Measurements from ENCODE around the gene GGT5.
"Not testable (repeated sequence)": the region's sequence is repeated elsewhere in the genome, so short reads cannot be mapped to it uniquely, and the experiment has no call there.

GGT5 gene

DNA sequence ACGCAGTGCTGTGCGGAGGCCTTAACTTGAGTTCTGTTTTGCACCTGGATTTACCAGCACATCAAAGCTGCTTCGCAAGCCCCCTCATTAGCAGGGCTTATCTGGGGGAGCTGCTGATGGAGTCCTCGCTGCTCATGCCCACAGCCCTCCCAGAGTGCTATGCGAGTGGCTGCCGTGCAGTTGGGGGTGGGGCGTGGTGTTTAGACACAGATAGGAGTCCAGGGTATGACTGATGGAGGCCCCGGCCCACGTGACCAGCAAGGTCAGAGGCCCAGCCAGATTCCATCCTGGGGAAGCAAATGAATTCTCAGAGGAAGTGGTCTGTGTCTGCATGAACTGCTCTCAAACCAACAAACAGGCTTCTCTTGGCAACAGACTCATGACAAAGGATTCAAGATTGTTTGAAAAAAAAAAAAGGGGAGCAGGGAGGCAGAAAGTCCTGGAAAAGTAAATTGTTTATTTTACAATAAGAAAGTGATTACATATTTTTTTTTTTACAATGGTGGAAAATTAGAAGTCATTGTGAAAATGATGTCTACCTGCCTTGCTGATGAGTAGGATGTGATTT lies 19.5 kb upstream of the GGT5 start:
- DNase-seq = not testable (repeated sequence)

GRCh38 chr22:24263479-24263878 lies 18.6 kb upstream of the GGT5 start:
- not testable (repeated sequence) for DNase-seq

- DNase-seq = not testable (repeated sequence)
These were observed 17.4 kb upstream of the GGT5 start for GRCh38 chr22:24262185-24262749.

DNA sequence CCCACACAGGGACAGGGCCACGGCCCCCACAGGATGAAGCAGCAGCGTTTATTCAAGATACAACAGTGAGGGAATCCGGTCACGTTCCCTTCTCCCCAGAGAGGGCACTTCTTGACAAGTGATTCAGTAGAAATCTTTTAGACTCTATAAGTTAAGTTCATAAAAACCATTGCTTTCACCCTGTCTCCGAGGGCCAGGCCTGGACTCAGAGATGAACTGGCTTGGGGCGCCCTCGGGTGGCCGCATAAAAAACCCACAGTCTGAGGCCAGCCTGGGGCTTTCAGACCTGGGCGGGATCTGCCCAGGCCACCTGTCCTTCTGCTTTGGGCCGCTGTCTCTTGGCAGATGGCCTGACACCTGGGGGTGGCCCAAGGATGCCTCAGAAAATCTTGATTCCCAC lies 14.6 kb upstream of the GGT5 start:
- not testable (repeated sequence) for DNase-seq

GRCh38 chr22:24256736-24257135 lies 11.9 kb upstream of the GGT5 start:
- DNase-seq = not testable (repeated sequence)

DNA sequence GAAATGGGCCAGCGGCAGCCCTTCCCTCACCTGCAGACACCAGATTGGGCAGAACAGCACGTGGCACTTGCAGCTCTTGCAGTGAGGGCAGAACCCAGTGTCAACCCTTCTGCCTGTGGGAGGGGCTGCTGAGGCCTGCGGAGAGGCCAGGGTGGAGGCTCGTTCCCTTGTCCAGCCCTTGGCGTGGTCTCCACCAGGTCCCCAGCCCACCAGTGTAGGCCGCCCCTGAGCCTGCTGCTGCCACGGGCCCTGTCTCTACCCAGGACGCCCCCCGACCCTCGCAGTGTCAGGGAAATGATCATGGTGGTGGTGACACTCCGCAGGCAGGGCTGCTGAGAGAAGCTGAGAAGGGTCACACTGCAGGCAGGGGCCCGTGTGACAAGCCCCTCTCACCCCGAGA lies 11.3 kb upstream of the GGT5 start:
- DNase-seq = not testable (repeated sequence)

DNA sequence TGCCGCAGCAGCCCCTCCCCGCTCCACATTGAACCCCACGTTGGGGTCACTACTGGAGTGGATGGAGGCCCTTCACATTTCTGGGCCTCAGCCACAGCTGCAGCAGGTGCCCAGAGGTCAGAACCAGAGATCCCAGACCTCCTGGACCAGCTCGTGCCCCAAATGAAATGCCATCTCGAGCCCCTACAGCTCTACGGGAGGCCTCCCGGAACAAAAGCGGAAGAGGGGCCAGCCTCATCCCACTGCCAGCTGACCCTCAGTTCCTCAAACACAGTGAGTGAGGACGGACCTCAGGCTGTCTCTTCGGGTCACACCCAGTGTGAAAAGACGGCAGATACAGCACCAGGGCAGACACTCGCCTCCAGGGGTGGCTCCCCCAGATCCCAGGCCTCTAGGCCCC lies 8.2 kb upstream of the GGT5 start:
- not testable (repeated sequence) for DNase-seq

DNA sequence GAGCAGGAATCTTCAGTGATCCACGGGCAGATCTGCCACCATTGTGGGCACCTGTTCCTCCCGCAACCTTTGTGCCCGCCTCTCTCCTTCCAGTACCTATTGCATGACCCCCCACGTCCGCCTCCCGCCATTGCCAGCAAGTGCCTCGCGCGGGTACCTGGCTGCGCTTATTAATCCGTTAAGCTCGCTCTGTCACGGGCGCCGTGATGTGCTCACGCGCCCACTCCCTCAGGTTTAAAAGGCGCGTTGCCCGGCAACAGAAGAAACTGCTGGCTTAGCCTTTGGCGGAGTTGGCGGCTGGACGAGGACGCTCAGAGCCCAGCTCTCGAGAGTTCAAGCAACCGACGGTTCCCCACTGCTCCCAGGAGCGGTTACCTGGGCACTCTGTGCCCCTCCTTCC lies 6.4 kb upstream of the GGT5 start:
- DNase-seq = not testable (repeated sequence)

DNA sequence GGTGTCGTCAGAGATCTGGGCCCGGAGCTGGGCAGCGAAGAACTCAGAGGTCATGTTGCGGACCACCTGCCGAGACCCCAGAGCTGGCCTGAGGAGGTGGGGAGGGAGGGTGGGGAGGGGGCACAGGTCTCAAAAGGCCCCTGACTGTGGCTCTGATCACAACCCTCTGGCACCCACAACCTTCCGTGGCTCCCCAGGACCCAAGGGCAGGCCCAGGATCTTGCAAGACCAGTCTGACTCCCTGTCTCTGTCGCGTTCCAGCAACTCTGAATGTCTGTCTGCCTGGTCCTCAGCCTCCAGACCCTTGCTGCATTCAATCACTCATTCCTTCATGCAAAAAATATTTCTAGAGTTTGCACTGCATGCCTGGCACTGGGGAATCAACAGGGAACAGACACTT lies 4.5 kb upstream of the GGT5 start:
- not testable (repeated sequence) for DNase-seq

- DNase-seq = not testable (repeated sequence)
These were observed 3.7 kb upstream of the GGT5 start for GRCh38 chr22:24248611-24249010.

DNA sequence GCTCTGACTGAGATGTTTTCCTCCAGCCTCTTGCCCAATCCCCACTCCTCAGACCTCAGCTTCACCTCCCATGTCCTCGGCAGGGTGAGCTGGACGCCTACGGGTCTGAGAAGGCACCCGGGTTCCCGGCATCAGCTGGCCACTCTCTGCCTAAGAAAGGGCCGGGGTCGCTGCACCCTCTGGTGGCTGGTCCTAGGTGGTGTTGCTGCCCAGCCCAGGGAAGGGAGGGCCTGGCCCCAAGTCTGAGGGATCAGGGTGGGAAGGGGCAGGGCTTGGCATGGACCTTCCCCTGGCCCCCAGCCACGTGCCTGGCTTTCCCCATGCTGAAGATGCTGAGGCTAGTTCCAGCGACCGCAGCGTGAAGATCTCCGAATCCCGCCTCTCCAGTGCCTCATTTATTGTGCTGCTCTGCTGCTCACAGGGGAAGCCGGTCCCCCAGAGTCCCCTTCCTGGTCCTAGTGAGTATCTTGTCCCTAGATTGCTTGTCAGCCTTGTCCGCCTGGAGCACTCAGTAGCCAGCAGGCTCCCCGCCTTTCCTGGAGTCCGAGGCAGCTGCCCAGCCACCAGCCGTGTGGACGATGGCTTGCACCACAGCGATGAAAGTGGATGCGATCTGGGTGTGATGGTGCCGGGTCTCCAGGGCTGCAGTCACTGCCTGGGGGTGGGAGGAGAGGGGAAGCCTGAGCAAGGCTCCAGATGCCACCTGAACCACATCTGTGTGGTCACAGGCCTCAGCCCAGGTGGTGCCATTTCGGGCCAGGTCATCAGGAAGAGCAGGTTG lies 2.9 kb upstream of the GGT5 start:
- peak; percentile 71 for DNase-seq

DNA sequence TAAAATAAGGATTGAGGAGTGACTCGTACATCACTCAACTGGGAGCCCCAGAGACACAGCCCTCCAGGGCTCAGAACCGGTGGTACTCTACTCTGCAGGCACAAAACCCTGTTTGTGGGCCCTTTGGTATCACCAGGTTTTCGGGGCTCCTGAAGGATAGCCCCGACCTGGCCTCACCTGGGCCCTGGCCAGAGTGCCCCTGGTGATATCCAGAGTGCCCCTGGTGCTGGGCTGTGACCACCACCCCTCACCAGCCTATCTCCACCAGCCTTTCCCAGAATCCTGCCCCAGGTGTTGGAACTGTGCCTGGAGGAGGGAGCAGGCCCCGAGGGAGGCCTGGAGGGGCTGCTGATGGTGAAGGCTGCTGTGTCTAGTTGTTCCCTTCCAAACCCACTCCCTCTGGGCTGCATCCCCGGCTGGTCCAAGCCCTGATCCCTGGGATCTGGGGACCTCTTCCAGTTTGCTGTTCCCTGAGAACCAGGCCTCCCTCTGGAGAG lies 2.2 kb upstream of the GGT5 start:
- DNase-seq = no peak

DNA sequence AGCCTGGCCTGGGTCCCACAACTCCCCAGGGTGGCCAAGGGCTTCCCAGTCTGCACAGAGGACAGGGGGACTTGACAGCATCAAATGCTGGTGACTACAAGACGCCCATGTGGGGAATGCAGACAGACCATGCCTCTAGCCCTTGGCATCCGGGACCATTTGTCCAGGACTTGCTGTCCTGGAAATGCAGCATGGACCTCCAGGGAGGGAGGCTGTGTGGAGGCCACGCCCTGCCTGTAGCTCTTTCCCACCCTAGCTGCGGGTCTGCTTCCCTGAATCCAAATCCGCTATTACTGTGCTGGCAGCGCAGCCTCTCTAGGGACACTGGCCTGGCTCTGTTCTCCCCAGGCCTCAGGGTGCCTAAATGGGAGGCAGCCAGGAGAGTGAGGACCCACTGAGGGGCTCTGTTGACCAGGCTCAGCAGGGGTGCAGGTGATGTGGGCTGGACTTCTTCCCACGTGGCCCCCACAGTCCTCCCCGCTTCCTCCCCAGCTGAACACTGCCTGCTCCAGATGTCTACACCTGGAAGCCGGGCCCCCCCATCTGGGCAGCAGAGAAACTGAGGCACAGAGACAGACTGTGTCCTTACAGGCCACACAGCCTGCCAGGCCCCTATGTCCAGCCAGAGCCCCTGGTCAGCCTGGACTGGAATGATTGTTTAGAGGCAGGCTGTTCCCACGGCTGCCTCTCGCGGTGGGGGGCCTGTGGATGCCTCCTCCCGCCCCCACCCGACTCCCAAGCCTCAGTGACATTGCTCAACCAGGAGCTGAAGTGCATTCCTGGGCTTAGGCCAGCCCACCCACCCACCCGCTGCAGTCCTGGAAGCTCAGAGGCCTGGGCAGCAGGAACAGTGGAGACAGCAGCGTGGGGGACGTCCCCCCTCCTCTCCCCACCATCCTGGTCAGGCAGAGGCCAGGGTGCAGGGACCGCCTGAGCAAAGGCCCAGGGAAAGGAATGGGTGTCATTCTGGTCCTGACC lies 991 bp upstream of the GGT5 start:
- not testable (repeated sequence) for DNase-seq

GRCh38 chr22:24244144-24244787 lies 616 bp downstream of the GGT5 start:
- DNase-seq = peak; percentile 51

GRCh38 chr22:24243417-24243816 lies 1.5 kb downstream of the GGT5 start:
- DNase-seq = not testable (repeated sequence)

DNA sequence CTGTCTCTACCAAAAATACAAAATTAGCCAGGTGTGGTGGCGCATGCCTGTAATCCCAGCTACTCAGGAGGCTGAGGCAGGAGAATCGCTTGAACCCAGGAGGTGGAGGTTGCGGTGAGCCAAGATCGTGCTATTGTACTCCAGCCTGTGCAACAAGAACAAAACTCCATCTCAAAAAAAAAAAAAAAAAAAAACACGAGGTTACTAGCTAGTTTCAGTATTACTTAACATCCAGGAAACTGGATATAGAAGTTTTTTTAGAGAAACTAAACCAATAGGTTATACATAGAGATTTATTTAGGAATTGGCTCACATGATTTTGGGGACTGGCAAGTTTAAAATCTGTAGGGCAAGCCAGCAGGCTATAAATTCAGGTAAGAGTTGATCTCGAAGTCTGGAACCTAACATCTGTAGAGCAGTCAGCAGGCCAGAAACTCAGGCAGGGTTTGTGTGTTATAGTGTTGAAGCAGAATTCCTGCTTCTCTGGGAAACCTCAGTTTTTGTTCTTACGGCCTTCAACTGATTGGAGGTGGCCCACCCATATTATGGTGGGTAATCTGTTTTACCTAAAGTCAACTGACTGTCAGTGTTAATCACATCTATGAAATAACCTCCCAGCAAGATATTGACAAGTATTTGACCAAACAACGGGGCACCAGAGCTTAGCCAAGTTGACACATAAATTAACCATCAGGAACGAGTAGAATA lies 3.7 kb downstream of the GGT5 start:
- DNase-seq = not testable (repeated sequence)

GRCh38 chr22:24240381-24240780 lies 4.5 kb downstream of the GGT5 start:
- DNase-seq = no peak

- not testable (repeated sequence) for DNase-seq
These were observed 6.7 kb downstream of the GGT5 start for GRCh38 chr22:24238101-24238694.

GRCh38 chr22:24236656-24237055 lies 8.2 kb downstream of the GGT5 start:
- DNase-seq = no peak

- no peak for DNase-seq
These were observed 9.6 kb downstream of the GGT5 start for GRCh38 chr22:24235315-24235714.

- DNase-seq = no peak
These were observed 11.1 kb downstream of the GGT5 start for GRCh38 chr22:24233816-24234215.
